Measurements from ENCODE around the gene LPCAT3.

Gene LPCAT3

DNA sequence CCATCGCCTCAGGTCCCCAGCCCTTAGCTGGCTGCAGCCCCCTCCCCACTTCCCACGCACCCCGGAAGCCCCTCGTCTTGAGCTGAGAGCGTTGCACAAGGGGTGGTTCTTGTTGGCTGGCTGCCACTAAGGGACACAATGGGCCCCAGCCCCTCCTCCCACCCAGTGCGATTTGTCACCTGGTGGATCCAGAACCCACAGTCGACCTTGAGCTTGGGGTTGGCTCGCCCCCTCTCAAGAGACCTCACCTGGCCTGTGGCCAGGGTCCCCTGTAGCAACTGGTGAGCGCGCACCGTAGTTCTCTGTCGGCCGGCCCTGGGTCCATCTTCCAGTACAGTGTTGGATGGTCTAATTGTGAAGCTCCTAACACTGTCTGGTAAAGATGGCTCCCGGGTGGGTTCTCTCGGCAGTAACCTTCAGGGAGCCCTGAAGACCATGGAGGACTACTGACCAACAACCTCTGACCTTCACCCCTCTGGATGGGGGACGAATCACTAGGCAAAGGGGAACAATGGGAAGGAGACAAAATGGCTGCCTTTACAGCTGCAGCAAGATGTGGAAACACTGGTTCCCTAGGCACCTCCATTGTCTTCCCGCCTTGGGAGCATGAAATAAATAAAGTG lies 54.4 kb downstream of the LPCAT3 start:
- no peak for DNase-seq (ENCODE audit: low read depth)

DNA sequence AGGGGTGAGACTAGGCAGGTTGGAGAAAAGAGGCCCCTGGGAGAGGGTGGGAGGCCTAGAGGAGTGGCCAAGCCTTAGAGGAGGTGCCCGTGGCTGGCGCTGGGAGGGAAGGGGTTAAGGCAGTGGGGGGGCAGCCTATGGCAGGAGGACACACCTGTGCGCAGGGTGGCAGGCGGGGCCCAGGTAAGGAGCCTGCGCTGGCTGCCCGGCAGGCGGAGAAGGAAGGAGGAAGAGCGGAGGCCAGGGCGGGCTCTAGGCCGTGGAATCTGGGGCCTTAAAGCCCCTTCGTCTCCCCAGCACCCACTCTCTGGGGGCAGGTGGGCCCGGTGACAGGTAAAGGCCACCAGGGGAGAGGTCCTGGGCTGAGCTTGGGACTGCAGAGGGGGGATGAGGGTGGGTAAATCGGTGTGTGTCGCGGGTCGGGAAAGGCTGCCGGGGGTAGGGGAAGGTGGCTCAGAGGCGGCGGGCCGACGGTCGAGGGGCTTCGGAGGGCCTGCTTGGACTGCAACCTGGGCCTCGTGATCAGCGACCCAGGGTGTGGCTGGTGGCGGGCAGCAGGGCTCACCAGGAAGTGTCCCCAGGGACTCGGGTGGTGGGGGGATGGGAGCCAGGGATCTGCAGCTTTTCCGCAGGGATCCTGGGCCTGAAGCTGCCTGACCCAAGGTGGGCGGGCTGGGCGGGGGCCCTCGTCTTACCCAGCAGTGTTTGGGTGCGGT lies 55.1 kb downstream of the LPCAT3 start:
- DNase-seq (ENCODE audit: low read depth), result no peak

DNA sequence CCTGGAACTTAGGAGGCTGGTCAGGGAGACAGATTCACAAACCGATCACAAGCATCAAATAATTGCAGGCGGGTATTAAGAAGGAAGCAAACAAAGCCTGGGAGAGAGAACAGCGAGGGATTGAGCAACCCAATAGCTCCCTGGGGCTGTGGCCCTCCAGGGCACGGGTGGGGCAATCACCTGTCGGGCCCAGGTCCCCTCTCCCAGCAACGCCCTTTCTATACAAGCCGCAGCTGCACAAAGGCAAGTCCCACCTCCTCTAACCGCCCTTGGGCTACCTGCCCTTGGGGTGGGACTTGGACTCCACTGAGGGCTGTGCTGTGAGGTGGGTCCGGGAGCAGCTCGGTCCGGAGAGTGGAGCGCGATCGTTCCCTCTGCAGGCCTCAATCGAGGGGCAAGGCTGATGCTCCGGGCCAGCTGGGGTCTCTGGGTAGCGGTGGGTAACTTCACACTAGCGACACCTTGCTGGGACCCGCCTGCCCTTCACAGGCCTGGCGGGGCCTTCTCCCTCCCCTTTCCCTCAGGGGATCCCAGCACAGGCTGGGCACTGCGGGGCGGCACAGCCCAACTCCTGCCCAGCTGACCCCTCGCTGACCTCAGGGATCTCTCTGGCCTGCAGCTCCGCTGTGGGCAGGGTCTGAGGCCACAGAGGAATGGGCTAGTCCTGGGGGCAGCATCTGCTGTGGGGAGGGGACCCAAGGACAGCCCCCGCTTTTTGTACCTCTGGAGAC lies 55.8 kb downstream of the LPCAT3 start:
- no peak for DNase-seq (ENCODE audit: low read depth)

DNA sequence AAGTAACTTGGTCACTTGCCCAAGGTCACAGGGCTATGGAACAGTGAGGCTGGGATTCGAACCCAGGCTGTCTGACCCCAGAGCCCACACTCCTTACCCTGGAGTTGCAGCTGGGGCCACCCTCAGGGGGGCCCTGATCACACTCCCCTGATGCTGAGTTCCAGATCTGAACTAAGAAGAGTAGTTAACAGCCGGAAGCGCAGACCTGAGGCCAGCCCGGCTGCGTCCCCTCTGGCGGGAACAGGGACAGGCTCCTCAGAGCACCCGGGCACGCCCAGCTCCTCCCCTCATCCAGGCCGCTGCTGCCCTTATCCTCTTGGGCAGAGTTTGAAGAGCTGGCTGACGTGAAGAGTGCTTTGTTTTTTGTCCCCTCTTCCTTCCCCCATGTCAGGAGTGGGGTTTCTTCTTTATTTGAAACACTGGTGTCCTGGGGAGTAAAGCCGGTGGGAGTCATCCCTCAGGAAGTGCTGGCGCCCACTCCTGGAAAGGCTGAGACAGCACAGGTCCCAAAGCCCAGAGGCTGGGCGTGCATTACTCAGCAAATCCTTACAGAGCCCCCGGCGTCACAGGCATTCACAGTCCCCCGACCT lies 56.5 kb downstream of the LPCAT3 start:
- DNase-seq (ENCODE audit: low read depth), result no peak

DNA sequence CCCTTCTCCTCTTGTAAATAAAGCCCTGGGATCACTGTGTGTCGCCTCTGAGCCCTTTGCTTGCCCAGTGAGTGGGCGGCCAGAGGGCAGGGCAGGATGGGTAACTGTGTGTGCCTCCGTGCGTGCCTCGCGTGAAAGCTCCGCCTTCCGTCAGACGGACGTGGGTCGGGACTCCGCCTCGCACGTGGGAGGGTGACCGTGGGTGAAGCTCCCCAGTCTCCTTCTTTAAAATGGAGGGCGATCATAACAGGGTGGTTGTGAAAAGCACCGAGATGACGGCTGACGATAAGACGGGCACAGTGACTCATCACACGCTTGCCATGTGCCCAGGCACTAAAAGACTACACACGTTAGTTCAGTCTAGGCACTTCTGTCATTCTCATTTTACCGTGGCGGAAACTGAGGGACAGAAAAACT lies 57.0 kb downstream of the LPCAT3 start:
- no peak for DNase-seq (ENCODE audit: low read depth)

DNA sequence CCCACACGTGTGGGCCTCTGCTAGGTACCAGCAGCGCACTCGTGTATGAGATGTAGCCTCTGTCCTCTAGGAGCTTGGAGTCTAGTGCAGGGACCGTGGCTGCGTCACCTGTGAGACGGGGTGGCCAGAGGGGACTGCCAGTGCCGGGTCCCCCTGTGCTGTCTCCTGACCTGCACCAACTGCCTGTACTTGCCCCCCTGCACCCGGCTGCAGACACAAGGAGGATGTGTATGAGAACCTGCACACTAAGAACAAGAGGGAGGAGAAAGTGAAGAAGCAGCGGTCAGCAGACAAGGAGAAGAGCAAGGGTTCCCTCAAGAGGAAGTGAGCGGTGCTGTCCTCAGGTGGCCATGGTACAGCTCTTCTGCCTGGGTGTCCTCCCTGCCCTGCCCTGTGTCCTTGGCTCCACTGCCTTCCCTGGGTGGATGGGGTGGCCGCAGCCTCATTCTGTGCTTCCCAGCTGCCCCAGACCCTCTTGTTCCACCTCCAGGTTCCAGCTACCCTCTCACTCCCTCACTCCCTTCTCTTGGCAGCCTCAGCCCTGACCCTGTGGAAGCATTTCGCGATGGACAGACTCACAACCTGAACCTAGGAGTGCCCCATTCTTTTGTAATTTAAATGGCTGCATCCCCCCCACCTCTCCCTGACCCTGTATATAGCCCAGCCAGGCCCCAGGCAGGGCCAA lies 57.5 kb downstream of the LPCAT3 start:
- no peak for DNase-seq (ENCODE audit: low read depth)

DNA sequence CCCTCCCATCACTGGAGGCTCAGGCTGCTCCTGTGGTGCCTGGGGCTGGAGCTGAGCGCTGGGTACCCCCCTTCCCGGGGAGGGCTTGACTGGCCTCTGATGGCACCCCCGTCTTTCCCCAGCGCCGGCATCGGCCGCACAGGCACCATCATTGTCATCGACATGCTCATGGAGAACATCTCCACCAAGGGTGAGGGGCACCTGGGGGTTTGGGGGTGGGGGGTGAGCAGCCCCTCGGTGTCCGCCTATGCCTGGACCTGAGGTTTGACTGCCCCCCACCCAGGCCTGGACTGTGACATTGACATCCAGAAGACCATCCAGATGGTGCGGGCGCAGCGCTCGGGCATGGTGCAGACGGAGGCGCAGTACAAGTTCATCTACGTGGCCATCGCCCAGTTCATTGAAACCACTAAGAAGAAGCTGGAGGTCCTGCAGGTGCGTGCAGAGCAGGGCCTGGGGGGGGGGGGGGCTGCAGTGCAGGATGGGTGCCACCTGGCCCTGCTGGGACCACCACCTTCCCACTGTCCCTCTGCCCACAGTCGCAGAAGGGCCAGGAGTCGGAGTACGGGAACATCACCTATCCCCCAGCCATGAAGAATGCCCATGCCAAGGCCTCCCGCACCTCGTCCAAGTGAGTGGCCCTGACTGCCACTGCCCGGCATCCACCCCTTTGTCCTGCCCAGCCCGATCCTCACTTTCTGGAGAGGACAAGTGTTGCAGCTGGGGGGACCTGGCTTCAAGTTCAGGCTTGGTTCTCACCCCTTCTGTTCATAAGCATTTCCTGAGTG lies 58.3 kb downstream of the LPCAT3 start:
- no peak for DNase-seq (ENCODE audit: low read depth)

DNA sequence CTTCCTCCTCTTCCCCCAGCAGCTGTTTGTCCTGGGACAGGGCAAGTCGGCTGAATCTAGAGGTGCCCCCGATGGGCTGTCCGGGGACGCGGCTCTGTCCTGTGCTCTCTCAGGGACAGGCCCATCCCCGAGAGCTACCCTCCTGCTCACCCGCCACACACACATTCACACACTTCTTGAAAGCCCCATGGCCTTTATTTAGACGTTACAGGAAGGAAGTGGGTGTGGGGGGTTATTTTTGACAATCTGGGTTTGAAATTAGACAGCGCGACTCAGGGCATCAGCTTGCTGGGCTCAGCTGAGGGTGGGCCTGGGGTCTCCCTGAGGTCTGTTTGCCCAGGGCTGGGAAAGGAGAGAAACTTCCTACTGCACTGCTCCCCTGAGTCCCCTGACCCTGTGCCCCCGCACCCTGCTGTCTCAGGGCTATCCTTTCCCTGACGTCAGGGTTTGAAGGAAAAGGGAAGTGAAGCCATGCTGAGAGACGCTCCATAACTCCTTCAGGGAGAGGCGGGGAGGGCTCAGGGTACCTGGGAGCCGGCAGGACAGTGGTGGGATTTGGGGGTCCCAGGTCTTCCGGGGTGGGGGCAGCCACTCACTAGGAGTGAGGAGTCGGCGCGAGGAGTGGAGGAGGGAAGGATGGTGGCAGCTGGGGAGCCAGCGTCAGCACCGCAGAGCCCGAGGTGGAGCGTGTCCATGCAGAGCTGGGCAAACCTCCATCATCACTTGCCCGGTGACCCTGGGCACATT lies 59.0 kb downstream of the LPCAT3 start:
- DNase-seq (ENCODE audit: low read depth), result no peak

DNA sequence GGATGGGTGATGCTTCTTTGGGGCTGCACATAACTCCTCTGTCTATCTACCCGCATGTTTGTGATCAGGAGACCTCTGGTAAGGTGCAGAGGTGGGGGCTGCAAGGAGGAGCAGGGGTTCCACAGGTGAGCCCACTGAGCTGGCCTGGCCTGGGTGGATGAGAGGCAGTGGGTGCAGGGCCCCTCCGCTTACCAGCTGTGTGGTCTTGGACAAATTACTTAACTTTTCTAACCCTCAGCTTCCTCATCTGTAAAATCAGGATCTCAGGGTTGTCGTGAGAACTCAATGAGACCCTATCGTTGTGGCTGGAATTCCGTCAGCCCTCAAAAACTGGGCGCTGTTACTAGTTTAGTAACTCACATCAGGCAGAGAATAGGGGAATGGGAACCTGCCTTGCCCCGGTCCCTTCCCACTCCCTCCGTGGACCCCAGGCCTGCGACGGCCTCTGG lies 59.6 kb downstream of the LPCAT3 start:
- no peak for DNase-seq (ENCODE audit: low read depth)

DNA sequence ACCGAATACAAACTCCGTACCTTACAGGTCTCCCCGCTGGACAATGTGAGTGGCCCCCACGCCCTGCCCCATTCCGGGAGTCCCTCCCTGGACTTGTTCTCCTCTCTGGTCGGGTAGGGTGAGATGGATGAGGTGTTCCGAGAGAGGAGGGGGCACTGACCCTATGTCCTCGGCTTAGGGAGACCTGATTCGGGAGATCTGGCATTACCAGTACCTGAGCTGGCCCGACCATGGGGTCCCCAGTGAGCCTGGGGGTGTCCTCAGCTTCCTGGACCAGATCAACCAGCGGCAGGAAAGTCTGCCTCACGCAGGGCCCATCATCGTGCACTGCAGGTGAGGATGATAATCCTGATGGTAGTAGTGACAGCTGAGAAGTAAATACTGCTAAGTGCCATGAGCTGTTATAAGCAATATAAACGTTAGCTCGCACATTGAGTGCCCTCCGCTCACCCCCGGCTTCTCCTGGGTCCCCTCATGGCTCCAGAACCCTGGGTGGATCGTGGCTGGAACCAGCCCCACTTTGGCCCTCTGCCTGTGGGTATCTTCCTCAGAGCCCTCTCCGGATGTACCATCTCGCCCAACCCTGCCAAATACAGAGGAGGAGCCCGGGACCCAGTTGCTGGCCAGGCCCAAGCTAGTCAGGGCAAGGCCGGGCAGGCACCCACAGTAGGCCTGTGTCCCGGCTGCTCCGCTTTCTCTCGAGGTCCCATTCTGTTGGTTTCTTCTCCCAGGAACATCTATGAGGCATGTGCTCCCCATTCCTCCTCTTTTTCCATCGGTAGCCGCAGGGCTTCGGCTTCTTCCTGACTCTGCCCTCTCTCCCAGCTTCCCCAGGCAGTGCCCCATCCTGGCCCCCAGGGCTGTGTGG lies 60.3 kb downstream of the LPCAT3 start:
- no peak for DNase-seq (ENCODE audit: low read depth)

DNA sequence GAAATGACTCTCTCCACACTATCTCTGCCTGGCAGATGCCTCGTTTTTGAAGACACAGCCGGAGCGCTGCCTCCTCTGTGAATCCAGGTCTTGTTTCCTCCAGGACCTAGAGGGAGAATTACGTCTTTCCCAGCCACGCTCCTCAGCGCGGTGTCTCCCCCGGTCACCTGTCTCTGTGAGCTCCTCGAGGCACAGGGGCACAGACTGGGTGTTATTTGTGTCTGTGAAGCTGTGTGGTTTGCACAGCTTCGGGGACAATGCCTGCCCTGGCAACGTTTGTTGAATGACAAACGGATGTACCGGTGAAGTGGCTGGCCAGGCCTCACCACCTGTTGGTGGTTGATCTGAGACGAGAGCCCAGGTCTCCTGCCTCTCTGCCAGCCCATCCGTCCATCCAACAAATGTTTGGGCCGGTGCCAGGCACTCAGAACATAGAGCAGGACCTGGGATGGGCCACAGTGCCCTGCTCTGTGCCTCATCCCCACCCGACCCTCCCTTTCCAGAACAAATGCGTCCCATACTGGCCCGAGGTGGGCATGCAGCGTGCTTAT lies 61.0 kb downstream of the LPCAT3 start:
- no peak for DNase-seq (ENCODE audit: low read depth)

DNA sequence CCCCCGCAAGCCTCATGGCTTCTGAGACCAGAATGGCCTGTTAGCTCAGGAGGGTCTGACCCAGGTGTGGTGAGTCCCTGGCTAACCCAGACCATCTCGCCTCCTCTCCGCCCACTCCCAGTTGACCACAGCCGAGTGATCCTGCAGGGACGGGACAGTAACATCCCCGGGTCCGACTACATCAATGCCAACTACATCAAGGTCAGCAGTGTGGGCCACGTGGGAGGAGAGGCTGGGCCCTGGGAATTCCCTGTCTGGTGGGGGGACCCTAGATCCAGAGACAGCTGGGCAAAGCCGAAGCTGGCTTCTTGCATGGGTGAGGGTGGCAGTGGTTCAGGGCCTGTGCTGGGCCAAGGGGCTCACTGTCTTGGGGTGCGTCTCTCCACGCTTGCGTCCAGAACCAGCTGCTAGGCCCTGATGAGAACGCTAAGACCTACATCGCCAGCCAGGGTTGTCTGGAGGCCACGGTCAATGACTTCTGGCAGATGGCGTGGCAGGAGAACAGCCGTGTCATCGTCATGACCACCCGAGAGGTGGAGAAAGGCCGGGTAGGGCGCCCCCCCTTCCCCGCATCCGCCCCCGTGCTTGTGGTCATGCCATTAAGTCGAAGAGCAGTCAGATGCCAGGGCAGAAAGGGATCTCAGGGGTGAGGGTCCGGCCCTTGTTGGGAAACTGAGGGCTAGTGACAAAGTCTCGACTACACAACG lies 62.1 kb downstream of the LPCAT3 start:
- no peak for DNase-seq (ENCODE audit: low read depth)

DNA sequence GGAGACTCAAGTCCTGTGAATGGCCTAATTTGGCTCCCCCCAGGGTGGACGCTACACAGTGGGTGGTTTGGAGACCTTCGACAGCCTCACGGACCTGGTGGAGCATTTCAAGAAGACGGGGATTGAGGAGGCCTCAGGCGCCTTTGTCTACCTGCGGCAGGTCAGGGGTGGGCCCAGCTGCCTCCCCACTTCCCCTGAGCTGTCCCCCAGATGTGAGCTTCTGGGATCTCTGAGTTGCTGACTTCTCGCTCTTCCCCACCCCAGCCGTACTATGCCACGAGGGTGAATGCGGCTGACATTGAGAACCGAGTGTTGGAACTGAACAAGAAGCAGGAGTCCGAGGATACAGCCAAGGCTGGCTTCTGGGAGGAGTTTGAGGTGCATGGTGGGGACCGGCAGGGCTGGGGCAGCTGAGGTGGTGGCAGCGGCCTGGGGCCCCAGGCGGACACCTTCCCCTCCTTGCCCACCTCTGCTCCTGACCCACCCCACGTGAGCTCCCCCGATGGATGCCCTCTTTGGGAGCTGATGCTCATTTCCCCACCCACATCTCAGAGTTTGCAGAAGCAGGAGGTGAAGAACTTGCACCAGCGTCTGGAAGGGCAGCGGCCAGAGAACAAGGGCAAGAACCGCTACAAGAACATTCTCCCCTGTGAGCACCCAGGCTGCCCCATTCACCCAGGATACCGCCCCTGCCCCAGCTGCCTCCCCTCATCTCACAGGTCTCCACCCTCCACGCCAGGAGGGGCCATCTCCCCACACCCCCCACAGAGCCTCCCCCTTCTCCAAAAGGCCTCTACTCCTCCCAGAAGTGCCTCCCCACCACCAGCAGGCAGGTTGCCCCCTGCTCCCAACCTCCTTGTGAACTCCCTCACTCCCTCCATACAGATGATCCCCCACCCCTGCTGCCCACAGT lies 62.9 kb downstream of the LPCAT3 start:
- DNase-seq (ENCODE audit: low read depth), result no peak

DNA sequence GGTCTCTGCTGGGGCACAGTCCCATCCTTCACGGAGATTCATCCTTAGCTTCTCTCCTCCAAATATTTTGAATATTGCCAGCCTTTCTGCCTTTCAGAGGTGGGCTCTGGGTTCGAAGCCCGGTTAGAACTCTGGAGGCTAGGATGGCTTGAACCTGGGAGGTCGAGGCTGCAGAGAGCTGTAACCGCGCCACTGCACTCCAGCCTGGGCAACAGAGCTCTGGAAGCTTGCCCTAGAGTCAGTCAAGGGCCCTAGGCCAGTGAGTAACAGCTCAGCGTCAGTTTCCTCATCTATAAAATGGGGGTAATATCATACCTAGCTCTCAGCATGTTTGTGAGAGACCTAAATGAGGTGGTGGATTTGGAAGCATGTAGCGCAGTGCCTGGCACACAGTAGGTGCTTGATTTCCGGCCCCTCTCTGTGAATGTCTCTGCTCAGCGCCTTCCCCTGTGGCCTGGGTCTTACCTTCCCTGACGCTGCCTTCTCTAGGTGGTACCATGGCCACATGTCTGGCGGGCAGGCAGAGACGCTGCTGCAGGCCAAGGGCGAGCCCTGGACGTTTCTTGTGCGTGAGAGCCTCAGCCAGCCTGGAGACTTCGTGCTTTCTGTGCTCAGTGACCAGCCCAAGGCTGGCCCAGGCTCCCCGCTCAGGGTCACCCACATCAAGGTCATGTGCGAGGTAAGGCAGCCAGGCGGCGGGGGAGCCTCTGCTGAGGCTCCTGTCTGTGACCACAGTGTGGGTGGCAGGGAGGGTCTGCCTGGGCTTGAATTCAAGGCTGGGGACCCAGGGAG lies 63.8 kb downstream of the LPCAT3 start:
- DNase-seq (ENCODE audit: low read depth), result no peak

DNA sequence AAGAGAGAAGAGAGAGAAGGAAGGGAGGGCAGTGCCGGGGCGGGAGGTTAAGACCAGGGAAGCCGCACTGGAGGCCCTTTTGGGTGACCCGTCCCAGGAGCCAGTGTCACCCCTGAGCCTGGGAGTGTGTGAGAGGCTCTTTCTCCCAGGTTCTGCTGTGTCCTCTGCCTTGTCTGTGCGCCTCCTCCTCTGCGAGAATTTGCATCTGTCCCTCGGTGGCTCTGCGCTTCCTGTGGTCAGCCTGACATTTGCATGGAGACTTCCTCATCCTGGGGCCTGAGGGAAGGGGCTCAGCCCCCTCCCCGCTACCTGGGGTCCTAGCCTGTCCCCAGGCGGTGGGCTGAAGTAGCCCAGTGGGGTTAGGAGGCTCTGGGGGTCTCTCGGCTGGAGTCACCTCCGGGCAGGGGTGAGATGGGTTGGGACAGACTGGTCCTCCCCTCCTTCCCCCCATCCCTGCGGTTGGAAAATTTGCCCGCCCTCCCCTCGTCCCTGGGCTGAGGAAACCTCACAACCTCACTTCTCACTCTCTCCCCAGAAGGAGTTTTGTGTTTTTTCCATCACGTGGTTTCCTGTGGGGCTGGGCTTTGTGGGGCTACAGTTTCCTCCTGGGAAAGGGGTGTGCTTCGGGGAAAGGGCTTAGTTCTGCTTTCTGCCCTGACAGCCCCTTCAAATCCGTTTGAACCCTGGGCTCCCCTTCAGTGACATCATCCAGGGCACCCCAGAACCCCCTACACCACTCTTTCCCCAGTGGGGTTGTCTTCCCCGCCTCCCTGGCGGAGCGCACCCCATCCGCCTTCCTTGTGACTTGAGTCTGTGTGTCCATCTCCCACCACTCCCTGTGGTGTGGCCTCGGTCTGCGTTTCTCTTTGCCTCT lies 64.6 kb downstream of the LPCAT3 start:
- no peak for DNase-seq (ENCODE audit: low read depth)

Data from GM04504 (cell line).